Fibroblast of skin of right quadriceps (primary cell): ENCODE data around the gene EVI2B.
"Not testable (repeated sequence)": the region's sequence is repeated elsewhere in the genome, so short reads cannot be mapped to it uniquely, and the experiment has no call there.

Experiments
- DNase-seq: peaks from one replicate; pipeline ENCODE4 v3.0.0-alpha.2; 2013

The EVI2B gene

DNA sequence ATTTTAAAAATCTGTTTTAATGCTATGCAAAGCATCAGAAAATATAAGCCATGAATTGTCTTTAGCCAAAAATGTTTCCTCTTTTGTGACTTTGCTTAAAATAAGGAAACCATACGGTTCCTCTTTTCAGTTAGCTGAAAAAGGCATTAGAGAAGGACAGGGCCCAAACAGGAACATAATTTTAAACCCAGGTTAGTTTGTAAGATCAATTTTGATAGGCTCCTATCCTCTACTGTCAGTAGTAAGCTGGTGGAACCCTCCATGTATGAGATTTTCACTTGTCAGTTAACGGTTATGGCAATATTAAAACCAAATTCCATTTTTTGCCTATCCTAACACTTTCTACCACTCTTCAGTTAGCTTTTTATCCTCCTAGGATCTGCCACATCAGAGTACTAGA, 4.3 kb downstream of the EVI2B start:
- no peak for DNase-seq

- DNase-seq = no peak
Observed at GRCh38 chr17:31308372-31309334, 5.2 kb downstream of the EVI2B start.

DNA sequence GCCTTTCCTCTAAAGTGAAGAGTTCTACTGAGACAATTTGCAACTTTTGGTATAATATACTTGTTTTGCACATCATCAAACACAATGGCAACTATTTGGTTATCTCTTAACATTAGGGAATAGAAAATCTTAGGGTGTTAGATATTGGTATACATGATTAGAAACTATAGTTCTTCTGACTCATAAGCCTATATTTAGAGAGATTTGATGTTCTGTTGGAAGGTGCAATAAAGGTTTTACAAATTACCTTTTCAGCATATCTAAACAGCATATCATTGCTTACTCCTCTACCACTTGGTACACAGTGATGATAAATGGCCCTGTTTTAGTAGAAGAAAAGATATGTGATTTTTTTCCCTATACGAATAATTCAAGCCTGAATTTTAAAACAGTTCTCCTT, 6.2 kb downstream of the EVI2B start:
- no peak for DNase-seq

DNA sequence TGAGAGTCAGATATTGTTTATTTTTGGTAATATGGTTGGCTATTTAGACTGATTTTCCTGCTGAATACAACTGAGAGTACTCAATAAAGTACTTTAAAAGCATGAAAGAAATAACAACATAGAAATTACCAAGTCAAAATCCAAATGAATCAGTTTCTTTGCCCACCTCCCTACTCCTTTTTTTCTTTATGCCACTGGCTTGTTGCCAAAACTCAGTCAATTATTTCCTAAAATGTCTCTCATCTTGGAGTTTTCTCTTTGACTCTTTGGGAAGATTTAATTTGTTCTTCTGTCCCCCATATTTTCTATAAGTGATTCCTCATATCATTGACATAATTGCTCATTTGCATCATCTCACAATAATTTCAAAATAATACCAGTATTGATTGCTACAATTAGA, 14.2 kb downstream of the EVI2B start:
- DNase-seq = no peak

DNA sequence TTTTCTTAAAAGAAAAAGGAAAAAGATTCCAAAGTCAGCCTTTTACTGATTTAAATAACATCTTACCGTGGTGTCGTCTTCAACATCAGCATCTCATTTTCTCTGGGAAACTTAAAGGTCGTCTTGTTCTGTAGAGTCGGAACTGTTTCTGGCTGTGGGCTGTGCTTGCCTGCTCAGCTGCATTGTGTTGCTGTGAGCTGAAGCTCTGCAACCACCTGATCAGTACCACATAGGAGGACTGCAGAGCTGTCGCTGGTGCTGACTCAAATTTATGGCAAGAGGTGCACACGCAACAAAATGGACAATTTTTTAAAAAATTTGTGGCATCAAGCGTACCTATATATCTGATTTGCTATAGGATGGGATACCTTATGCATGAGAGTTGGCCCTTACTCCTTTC, 16.8 kb downstream of the EVI2B start, which contains the start of gene OMG:
Gene OMG, minus strand, starts transcription at position 150 of the 400 bp plus-strand sequence. CDS start 908 bp downstream, outside the sequence.
- no peak for DNase-seq

- no peak for DNase-seq
Observed at GRCh38 chr17:31296142-31296541, 17.7 kb downstream of the EVI2B start.

GRCh38 chr17:31295489-31295871, 18.4 kb downstream of the EVI2B start:
- DNase-seq = no peak

DNA sequence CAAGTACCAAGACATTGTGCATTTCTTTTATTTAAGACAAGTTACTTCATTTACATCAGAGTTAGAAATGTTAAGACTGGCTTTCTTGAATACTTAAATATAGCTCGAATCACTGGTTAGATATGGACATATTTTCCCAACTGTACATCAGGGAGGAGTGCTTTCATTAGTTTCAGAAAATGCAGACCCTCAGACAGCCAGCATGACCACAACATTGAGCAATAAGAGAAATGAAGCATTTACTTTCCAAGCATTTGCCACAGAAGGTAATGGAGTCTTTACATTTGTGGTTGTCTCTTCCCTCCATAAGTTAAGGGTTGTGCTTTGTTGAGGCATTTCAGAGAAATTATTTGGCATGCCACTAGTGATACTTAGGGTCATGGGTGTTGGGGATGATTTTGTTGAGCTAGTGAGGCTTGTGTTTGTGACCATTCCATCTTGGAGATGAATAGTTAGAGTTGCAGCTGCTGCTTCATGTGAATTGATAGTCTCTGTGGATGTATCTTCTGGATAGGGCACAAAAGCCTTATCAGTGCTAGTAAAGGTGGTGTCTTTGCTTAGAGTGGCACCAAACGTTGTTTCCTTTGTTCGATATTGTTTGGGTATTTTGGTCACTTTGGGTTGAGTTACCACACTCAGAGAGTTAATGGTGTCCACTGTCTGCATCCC, 18.9 kb downstream of the EVI2B start:
- peak; percentile 74 for DNase-seq

DNA sequence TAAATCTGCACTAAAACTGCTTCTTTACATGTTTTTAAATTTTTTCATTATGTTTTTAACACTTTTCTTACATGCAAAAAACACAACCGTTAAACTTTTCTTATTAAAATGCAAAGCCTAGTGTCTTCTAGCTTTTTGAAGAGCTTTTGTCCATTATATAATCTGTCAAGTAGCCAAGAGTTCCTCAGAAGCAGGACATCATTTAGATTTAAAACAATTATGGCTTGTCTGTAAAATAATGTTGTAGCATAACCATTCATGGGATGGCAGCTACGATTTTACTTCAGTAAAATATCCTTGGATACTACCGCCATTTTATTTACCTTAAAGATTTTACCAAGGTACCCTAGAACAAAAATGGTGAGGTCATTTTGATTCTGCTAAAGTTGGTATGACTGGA, 19.6 kb downstream of the EVI2B start:
- DNase-seq = no peak

DNA sequence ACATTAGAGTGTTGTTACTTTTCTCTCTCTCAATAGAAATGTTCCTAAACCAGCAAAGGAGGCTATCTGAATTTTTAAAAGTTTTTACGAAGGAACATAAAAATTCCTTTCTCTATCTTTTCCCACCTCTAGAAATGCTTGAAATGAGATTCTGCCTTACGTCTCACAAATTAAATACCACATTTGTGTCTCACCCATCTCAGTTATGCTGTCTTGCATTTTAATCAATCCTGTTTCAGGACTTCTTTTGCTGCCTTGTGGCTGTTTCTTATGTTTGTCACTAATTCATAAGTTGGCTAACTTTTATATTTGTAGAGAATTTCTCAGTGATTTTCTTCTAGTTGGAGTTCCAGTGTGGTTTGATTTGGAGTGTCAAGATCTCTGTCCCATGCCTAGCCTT, 20.3 kb downstream of the EVI2B start:
- peak; percentile 44 for DNase-seq

DNA sequence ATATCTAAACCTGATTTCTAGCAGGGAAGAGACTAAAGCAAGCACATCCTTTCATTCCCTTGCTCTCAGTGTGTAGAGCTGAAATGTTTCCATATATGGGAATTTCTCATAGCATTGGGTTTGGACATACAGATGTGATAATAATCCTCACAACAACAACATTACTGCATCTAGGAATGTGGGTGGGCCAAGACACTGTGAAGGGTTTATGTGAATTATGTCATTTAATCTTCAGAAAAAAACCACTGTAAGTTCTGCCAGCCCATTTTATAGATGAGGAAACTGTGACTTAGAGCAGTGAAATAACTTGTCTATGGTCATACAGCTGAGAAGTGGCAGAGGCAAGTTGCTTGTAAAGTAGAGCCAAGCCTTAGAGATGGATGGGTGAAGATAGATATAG, 22.0 kb downstream of the EVI2B start:
- DNase-seq = peak; percentile 67

DNA sequence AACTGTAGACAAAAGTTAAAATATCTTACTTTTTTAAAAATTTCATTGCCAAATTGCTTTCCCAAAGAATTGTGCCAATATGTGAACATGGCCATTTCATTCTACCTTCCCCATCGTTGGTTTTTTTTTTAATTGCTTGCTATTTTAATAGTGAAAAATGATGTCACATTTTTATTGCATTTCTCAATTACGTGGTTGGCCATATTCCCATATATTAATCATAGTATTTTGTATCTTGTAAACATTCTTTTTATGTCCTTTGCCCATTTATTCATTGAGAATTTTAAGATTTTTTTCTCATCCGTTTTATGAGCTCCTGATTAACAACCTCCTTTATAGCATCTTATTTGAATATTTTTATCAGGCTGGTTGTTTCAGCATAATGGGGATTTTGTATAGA, 24.1 kb downstream of the EVI2B start:
- peak; percentile 34 for DNase-seq

- DNase-seq = not testable (repeated sequence)
Observed at GRCh38 chr17:31287932-31288331, 25.9 kb downstream of the EVI2B start.

GRCh38 chr17:31286587-31286986, 27.3 kb downstream of the EVI2B start:
- DNase-seq = no peak

- DNase-seq = no peak
Observed at GRCh38 chr17:31283841-31284240, 30.0 kb downstream of the EVI2B start.

GRCh38 chr17:31281061-31281460, 32.8 kb downstream of the EVI2B start:
- DNase-seq = no peak

- no peak for DNase-seq
Observed at GRCh38 chr17:31279401-31279800, 34.5 kb downstream of the EVI2B start.

- no peak for DNase-seq
Observed at GRCh38 chr17:31275116-31275515, 38.7 kb downstream of the EVI2B start.

- peak; percentile 49 for DNase-seq
Observed at GRCh38 chr17:31274252-31274651, 39.6 kb downstream of the EVI2B start.

- DNase-seq = no peak
Observed at GRCh38 chr17:31273516-31273915, 40.3 kb downstream of the EVI2B start.

DNA sequence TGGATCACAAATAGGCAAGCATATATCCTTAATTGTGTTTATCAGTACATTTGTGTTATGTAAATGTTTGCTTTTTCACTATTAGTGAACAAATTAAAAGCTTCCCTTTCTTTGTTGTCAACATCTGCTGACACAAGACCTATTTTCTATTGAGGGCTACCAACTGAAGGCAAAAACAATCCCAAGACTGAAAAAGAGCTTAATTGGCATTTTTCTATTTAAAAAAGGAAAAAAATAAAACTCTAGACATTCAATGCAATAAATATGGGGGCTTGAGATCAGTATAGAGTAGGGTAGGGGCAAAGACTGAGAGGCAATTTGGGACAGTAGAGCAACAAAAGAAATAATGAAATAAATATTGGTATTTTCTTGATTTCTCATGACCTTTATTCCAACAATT, 41.1 kb downstream of the EVI2B start:
- no peak for DNase-seq

DNA sequence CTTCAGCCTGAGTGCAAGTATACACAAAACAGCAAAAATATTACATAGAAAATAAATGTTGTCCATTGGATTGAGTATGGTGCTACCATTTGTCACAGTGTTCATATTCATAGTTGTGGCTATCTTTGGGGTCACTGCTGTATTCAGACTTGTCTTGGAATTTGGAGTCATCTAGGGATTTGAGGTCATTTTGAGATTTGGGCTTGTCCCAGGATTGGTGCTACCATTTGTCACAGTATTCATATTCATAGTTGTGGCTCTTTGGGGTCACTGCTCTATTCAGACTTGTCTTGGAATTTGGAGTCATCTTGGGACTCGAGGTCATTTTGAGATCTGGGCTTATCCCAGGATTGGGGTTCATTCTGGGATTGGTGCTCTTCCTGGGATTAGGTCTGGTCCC, 41.6 kb downstream of the EVI2B start:
- DNase-seq = no peak

DNA sequence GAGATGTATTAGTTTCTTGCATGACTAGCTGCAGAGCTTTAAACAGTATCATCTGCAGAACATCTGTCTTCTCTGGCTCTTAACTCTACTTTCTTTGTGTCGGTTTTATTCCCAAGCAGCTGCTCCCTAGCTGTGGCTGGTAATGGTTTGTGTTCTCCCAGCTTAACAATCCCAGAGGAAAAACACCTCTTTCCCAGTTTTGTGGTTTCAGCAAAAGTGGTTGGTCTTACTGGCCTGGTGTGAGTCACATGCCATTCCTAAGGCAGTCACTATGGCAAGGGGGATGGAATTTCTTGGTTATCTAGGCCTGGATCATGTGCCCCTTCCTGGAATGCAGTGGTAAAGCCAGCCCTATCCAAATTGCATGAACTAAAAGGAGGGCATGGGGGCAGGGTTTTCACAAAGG, 44.3 kb downstream of the EVI2B start:
- peak; percentile 99 for DNase-seq

- no peak for DNase-seq
Observed at GRCh38 chr17:31269036-31269577, 44.7 kb downstream of the EVI2B start.
